GM11168 (cell line): ENCODE results near the gene RAD51B.

Experiments used
- in situ Hi-C: fragments of 300-500 bp; cut with MboI; formaldehyde crosslinking; loops from one replicate; pipeline ENCODE4 v1.12.0; 2022; ENCODE audit warnings: low sequenced_read_pairs; ENCODE audit not compliant: unreplicated experiment

Gene RAD51B

GRCh38 chr14:68361231-68361630 lies 541.7 kb downstream of the RAD51B start:
- in situ Hi-C loops = no loop called here

- in situ Hi-C loops = no loop called here
These were observed 543.3 kb downstream of the RAD51B start for GRCh38 chr14:68362846-68363245.

GRCh38 chr14:68363466-68363842 lies 543.9 kb downstream of the RAD51B start:
- in situ Hi-C loops = no loop called here

- in situ Hi-C loops = no loop called here
These were observed 544.5 kb downstream of the RAD51B start for GRCh38 chr14:68363843-68364767.

- in situ Hi-C loops = no loop called here
These were observed 545.2 kb downstream of the RAD51B start for GRCh38 chr14:68364792-68365192.

- in situ Hi-C loops = no loop called here
These were observed 545.6 kb downstream of the RAD51B start for GRCh38 chr14:68365228-68365627.

- in situ Hi-C loops = no loop called here
These were observed 547.1 kb downstream of the RAD51B start for GRCh38 chr14:68366656-68367055.

GRCh38 chr14:68367536-68367935 lies 548.0 kb downstream of the RAD51B start:
- in situ Hi-C loops = no loop called here

GRCh38 chr14:68368850-68369249 lies 549.3 kb downstream of the RAD51B start:
- in situ Hi-C loops = no loop called here

- in situ Hi-C loops = no loop called here
These were observed 549.9 kb downstream of the RAD51B start for GRCh38 chr14:68369281-68370056.

- in situ Hi-C loops = no loop called here
These were observed 550.4 kb downstream of the RAD51B start for GRCh38 chr14:68370057-68370360.

- in situ Hi-C loops = no loop called here
These were observed 552.8 kb downstream of the RAD51B start for GRCh38 chr14:68372368-68372767.

GRCh38 chr14:68373124-68373646 lies 553.6 kb downstream of the RAD51B start:
- in situ Hi-C loops = no loop called here

- in situ Hi-C loops = no loop called here
These were observed 554.4 kb downstream of the RAD51B start for GRCh38 chr14:68373847-68374444.

- in situ Hi-C loops = no loop called here
These were observed 555.1 kb downstream of the RAD51B start for GRCh38 chr14:68374682-68375081.

- in situ Hi-C loops = no loop called here
These were observed 555.8 kb downstream of the RAD51B start for GRCh38 chr14:68375376-68375775.

- in situ Hi-C loops = no loop called here
These were observed 556.6 kb downstream of the RAD51B start for GRCh38 chr14:68376067-68376779.

- in situ Hi-C loops = no loop called here
These were observed 557.4 kb downstream of the RAD51B start for GRCh38 chr14:68377006-68377405.

- in situ Hi-C loops = no loop called here
These were observed 557.9 kb downstream of the RAD51B start for GRCh38 chr14:68377459-68377858.
